ENCODE results near the gene EXD3. TPM values are rescaled to one million over a fixed set of nuclear protein-coding genes. Genes with fewer than 3 reads are reported as not detected.
A peak's percentile ranks its signal among the peaks of the same experiment; 100 is the strongest.

Gene EXD3
- total and polyA plus RNA-seq, 2 of the 13 experiments (the other 11 are each of a cell fraction or from before 2014, with no cell fraction given), result 2.7 to 4.8 TPM

- no peak for TF ChIP-seq ZNF850 (CRISPR knock-in tag; conservative IDR thresholded peaks at IDR 0.05)
- no peak for TF ChIP-seq ZNF317 (CRISPR knock-in tag; IDR thresholded peaks at IDR 0.05)
- TF ChIP-seq ZNF674 (CRISPR knock-in tag; IDR thresholded peaks at IDR 0.05; ENCODE audit: low read depth), result no peak
- TF ChIP-seq TMF1 (CRISPR knock-in tag; IDR thresholded peaks at IDR 0.05; ENCODE audit: low read depth), result no peak
- 0 out of 2 replicates have a peak, but pooled peaks have one; percentile 47 for TF ChIP-seq SAFB2 (CRISPR knock-in tag; IDR thresholded peaks at IDR 0.05; ENCODE audit: borderline replicate concordance, low read depth)
- TF ChIP-seq ZNF557 (CRISPR knock-in tag; IDR thresholded peaks at IDR 0.05), result no peak
- no peak for TF ChIP-seq ZNF503 (CRISPR knock-in tag; IDR thresholded peaks at IDR 0.05)
- no peak for TF ChIP-seq ZNF556 (CRISPR knock-in tag; IDR thresholded peaks at IDR 0.05; ENCODE audit: borderline replicate concordance)
- TF ChIP-seq CREM (IDR thresholded peaks at IDR 0.05), result no peak
- TF ChIP-seq CREM (CRISPR knock-in tag; IDR thresholded peaks at IDR 0.05), result no peak
- no peak for TF ChIP-seq POLR2G (IDR thresholded peaks at IDR 0.05; ENCODE audit: low read depth, low read length)
- no peak for TF ChIP-seq SYNCRIP (IDR thresholded peaks at IDR 0.05; ENCODE audit: insufficient read depth, low read depth, low read length)
- no peak for TF ChIP-seq PBX2 (CRISPR knock-in tag; IDR thresholded peaks at IDR 0.05)
- peak; percentile 41 for TF ChIP-seq XRCC5 (optimal IDR thresholded peaks at IDR 0.05; ENCODE audit: low read length)
- no peak for TF ChIP-seq CENPX (CRISPR knock-in tag; IDR thresholded peaks at IDR 0.05)
- TF ChIP-seq ZNF577 (CRISPR knock-in tag; IDR thresholded peaks at IDR 0.05; ENCODE audit: borderline replicate concordance, low read depth), result no peak
- no peak for TF ChIP-seq ZBTB14 (CRISPR knock-in tag; IDR thresholded peaks at IDR 0.05)
- TF ChIP-seq ZNF501 (CRISPR knock-in tag; IDR thresholded peaks at IDR 0.05), result peak; percentile 39; the same call in 1 of the 2 replicates
Observed at GRCh38 chr9:137459601-137460362, 36.8 kb upstream of the EXD3 start (continued).
